Heart left ventricle (tissue), 13 donors: ENCODE data around the gene LRP1B.

Experiments used
- POLR2A ChIP-seq, 2 donors: fragments of 450-650 bp; IDR thresholded peaks; one replicate each; pipeline ENCODE4 v1.6.1; 2017; ENCODE audit warnings: antibody characterized with exemption in 2 of 2, mild to moderate bottlenecking in 2 of 2, moderate library complexity in 2 of 2
- TF ChIP-seq, protein P1 (sequence below), 12 donors: fragments of 200-600 bp; sonication (generic) in 4 of 12; IDR thresholded peaks; one replicate each; pipeline versions ENCODE4 v1.5.0 to v1.8.0; 2018 to 2022; ENCODE audit warnings: antibody characterized with exemption in 12 of 12, mild to moderate bottlenecking in 5 of 12
- donor health status: ischemic (EF 13 %, LVEDD 7.1; RV severe dilation, severe dysfunction).
- donor health status: DM: no; HTN: yes; CAD: no.
- donor health status: DM: no; HTN: no; CAD: no.
- donor health status: ischemic (EF 25% LVEDD 6.9; RV normal size, moderate dysfunction).
- donor health status: ischemic (EF 25% LVEDD 5.7; RV mildly dilated, moderate dysfunction).
- donor health status: ischemic (EF 35%, LVEDD 5.7; RV mildly dilated, moderate dysfunction).
- donor health status: nonischemic (EF 11% LVEDD 7.7; RV severe dilation, severe dysfunction).
- donor health status: DM: yes; HTN: yes; CAD: no.
- donor health status: PGD.
- donor health status: ischemic (EF 29% LVEDD 5.4; RV normal size, mild dysfunction).
- donor health status: nonischemic (EF 23%, LVEDD 6.1; RV moderate dilation, normal function).

DNA sequence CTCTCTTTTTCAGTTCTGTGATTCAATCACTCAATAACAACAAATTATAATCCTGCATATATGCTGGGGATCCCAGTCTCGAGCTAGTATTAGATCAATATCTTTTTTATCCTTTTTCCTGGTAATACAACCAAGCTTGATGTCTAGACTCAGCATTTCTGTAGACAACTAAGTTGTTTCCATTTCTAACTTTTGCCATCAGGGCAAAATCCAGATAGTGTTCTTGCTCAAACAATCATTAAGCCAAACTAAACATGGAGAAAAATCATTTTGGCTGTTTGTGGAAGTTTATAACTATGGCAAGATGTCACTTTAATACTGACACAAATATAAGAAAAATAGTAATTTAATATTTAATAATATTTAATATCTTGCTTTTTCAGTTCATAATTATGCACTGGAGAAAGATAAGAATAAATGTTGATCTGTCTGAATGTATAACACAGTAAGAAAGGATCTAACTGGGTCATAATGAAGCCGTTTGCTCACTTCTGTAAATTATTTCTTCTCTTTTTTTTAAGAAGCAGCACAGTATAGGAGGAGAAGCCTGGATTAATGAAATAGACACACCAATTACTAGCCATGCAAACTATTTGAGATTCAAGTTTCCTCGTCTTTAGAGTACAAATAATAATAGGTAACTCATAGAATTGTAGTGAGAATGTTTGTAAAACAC lies 979.1 kb downstream of the LRP1B start:
- no peak for TF ChIP-seq POLR2A (IDR thresholded peaks at IDR 0.05)
- TF ChIP-seq, protein P1, sequence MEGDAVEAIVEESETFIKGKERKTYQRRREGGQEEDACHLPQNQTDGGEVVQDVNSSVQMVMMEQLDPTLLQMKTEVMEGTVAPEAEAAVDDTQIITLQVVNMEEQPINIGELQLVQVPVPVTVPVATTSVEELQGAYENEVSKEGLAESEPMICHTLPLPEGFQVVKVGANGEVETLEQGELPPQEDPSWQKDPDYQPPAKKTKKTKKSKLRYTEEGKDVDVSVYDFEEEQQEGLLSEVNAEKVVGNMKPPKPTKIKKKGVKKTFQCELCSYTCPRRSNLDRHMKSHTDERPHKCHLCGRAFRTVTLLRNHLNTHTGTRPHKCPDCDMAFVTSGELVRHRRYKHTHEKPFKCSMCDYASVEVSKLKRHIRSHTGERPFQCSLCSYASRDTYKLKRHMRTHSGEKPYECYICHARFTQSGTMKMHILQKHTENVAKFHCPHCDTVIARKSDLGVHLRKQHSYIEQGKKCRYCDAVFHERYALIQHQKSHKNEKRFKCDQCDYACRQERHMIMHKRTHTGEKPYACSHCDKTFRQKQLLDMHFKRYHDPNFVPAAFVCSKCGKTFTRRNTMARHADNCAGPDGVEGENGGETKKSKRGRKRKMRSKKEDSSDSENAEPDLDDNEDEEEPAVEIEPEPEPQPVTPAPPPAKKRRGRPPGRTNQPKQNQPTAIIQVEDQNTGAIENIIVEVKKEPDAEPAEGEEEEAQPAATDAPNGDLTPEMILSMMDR (IDR thresholded peaks at IDR 0.05), result no peak
